ENCODE results near the gene CCNT2.

CCNT2 gene

DNA sequence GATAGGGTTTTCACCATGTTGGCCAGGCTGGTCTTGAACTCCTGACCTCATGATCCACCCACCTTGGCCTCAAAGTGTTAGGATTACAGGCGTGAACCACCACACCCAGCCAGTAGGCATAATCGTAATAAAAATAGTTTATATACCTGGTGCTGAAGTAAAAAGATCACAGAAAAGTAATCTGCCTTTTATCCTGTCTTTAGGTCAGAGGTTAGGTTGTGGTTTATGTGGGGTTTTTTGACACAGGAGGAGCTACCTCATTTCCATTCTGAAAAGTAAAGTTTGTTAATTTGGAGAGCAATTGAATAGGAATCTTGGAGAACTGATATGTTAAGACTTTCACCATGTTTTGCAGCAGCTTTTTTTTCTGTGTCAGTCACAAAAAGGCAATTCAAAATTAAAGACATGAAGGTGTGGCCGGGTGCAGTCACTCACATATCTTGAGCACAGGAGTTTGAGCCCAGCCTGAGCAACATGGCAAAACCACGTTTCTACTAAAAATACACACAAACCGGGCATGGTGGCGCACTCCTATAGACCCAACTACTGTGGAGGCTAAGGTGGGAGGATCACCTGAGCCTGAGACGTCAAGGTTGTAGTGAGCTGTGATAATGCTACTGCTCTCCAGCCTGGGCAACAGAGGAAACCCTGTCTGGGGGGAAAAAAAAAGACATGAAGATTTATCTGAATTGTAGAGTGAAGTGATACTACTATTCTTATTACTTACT is 31.5 kb downstream of the CCNT2 start:
- Histone ChIP-seq H2AFZ (ENCODE audit: low read depth, low read length) (no peak overlapping the region), H3K4me3 (ENCODE audit: insufficient read depth in 1 of 2, low read depth in 1 of 2, low read length in 2 of 2) (no peak overlapping the region), H3K36me3 (ENCODE audit: control insufficient read depth in 1 of 2, insufficient read depth in 2 of 2, low read depth in 1 of 2, low read length in 2 of 2) (peaks cover 21 to 97% of the 10 kb centered on the region in 2 experiments), H4K8ac (ENCODE audit: low read length) (no peak overlapping the region), H3K14ac (ENCODE audit: low read length in 2 of 2) (no peak overlapping the region), H3K27ac (ENCODE audit: low read length, poor library complexity, severe bottlenecking) (no peak overlapping the region), H3K9me3 (ENCODE audit: control insufficient read depth, low read length) (no peaks in the 10 kb centered on the region), H3K4me1 (ENCODE audit: control insufficient read depth, insufficient read depth, low read depth, low read length) (peaks cover 2% of the 10 kb centered on the region), H3K4me2 (ENCODE audit: low read length, poor library complexity, severe bottlenecking) (no peak overlapping the region), H2AK5ac (ENCODE audit: low read length, severe bottlenecking) (no peak overlapping the region), H3K4ac (ENCODE audit: low read depth in 1 of 2, low read length in 2 of 2) (no peak overlapping the region), H3K18ac (ENCODE audit: low read depth in 1 of 2, low read length in 2 of 2) (no peak overlapping the region), H4K91ac (ENCODE audit: low read length) (no peak overlapping the region), H3K23ac (ENCODE audit: low read length in 2 of 2) (no peak overlapping the region), H3K9ac (ENCODE audit: low read length) (no peak overlapping the region), H3K79me1 (replicated peaks; ENCODE audit: low read length, poor library complexity, severe bottlenecking) (peaks cover 15% of the 10 kb centered on the region), H2BK15ac (ENCODE audit: low read depth, poor library complexity, severe bottlenecking) (no peak overlapping the region), H2BK5ac (ENCODE audit: low read depth, low read length, poor library complexity, severe bottlenecking) (no peak overlapping the region), H3K27me3 (ENCODE audit: control insufficient read depth in 1 of 2, insufficient read depth in 1 of 2, low read length in 2 of 2) (no peaks in the 10 kb centered on the region), H2BK12ac (ENCODE audit: low read length in 2 of 2) (no peak overlapping the region), H2BK120ac (ENCODE audit: low read depth, low read length) (no peak overlapping the region)
- DNase-seq = no peak
- 95% methylated on average over 7 of the region's 7 CpGs for WGBS

DNA sequence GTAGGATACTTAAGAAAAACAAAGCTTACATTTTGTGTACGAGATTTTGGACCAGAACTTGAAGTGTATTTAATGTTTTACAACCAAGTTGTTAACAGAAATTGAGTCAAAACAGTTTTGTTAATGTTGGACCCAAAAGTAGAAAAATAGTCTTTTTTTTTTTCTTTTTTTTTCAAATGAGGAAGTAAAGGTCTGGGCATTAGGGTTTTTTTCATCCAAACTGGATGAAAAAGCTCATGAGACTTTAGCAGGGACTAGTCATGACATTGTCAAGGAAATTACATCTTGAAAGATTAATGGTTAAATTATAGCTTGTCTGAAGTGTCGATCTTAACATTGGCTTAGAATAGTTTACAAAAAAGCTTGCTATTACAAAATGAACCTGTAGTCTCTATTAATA is 32.3 kb downstream of the CCNT2 start:
- H3K79me1 ChIP-seq (replicated peaks; ENCODE audit: low read length, poor library complexity, severe bottlenecking) = peaks cover 15% of the 10 kb centered on the region
- H3K4me1 ChIP-seq (ENCODE audit: control insufficient read depth, insufficient read depth, low read depth, low read length) = peaks cover 2% of the 10 kb centered on the region
- no peak for DNase-seq
- no peak overlapping the region for H4K8ac ChIP-seq (ENCODE audit: low read length)
- peaks cover 21 to 97% of the 10 kb centered on the region in 2 experiments for H3K36me3 ChIP-seq (ENCODE audit: control insufficient read depth in 1 of 2, insufficient read depth in 2 of 2, low read depth in 1 of 2, low read length in 2 of 2)
- no peak overlapping the region for H2BK5ac ChIP-seq (ENCODE audit: low read depth, low read length, poor library complexity, severe bottlenecking)
- H2BK12ac ChIP-seq (ENCODE audit: low read length in 2 of 2) = no peak overlapping the region
- no peak overlapping the region for H3K18ac ChIP-seq (ENCODE audit: low read depth in 1 of 2, low read length in 2 of 2)
- no peak overlapping the region for H3K23ac ChIP-seq (ENCODE audit: low read length in 2 of 2)
- no peak overlapping the region for H3K27ac ChIP-seq (ENCODE audit: low read length, poor library complexity, severe bottlenecking)
- no peak overlapping the region for H3K4ac ChIP-seq (ENCODE audit: low read depth in 1 of 2, low read length in 2 of 2)
- H3K14ac ChIP-seq (ENCODE audit: low read length in 2 of 2) = no peak overlapping the region
- H3K9ac ChIP-seq (ENCODE audit: low read length) = no peak overlapping the region
- H3K4me3 ChIP-seq (ENCODE audit: insufficient read depth in 1 of 2, low read depth in 1 of 2, low read length in 2 of 2) = no peak overlapping the region
- H2AK5ac ChIP-seq (ENCODE audit: low read length, severe bottlenecking) = no peak overlapping the region
- no peaks in the 10 kb centered on the region for H3K27me3 ChIP-seq (ENCODE audit: control insufficient read depth in 1 of 2, insufficient read depth in 1 of 2, low read length in 2 of 2)
- 100% methylated on average over 1 of the region's 2 CpGs for WGBS
- H3K4me2 ChIP-seq (ENCODE audit: low read length, poor library complexity, severe bottlenecking) = no peak overlapping the region
- H2AFZ ChIP-seq (ENCODE audit: low read depth, low read length) = no peak overlapping the region
- H3K9me3 ChIP-seq (ENCODE audit: control insufficient read depth, low read length) = no peaks in the 10 kb centered on the region
- no peak overlapping the region for H2BK120ac ChIP-seq (ENCODE audit: low read depth, low read length)
- no peak overlapping the region for H2BK15ac ChIP-seq (ENCODE audit: low read depth, poor library complexity, severe bottlenecking)
- no peak overlapping the region for H4K91ac ChIP-seq (ENCODE audit: low read length)

DNA sequence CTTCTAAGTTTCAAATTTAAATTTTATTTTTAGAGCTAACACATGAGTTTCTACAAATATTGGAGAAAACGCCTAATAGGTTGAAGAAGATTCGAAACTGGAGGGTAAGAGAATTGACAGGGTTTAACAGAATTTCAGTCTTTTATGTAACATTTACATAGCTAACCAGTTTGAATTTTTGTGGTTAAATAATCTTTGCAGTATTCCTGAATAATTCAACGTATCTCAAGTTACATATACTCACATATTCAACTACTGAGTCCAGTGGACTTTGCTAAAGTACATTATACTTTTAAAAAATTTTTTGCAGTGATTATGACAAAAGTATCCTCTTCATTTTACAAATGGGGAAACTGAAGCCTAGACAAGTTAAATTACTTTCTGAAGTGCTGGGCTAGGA is 34.0 kb downstream of the CCNT2 start:
- Histone ChIP-seq H4K8ac (ENCODE audit: low read length) (no peak overlapping the region), H2BK120ac (ENCODE audit: low read depth, low read length) (no peak overlapping the region), H3K4me3 (ENCODE audit: insufficient read depth in 1 of 2, low read depth in 1 of 2, low read length in 2 of 2) (no peak overlapping the region), H2BK12ac (ENCODE audit: low read length in 2 of 2) (no peak overlapping the region), H2BK5ac (ENCODE audit: low read depth, low read length, poor library complexity, severe bottlenecking) (no peak overlapping the region), H3K14ac (ENCODE audit: low read length in 2 of 2) (no peak overlapping the region), H3K4me1 (ENCODE audit: control insufficient read depth, insufficient read depth, low read depth, low read length) (peaks cover 2% of the 10 kb centered on the region), H3K4ac (ENCODE audit: low read depth in 1 of 2, low read length in 2 of 2) (no peak overlapping the region), H4K91ac (ENCODE audit: low read length) (no peak overlapping the region), H2AK5ac (ENCODE audit: low read length, severe bottlenecking) (no peak overlapping the region), H3K18ac (ENCODE audit: low read depth in 1 of 2, low read length in 2 of 2) (no peak overlapping the region), H3K9ac (ENCODE audit: low read length) (no peak overlapping the region), H3K36me3 (ENCODE audit: control insufficient read depth in 1 of 2, insufficient read depth in 2 of 2, low read depth in 1 of 2, low read length in 2 of 2) (peaks cover 18 to 99% of the 10 kb centered on the region in 2 experiments), H3K27ac (ENCODE audit: low read length, poor library complexity, severe bottlenecking) (no peak overlapping the region), H2BK15ac (ENCODE audit: low read depth, poor library complexity, severe bottlenecking) (no peak overlapping the region), H3K79me1 (replicated peaks; ENCODE audit: low read length, poor library complexity, severe bottlenecking) (peaks cover 15% of the 10 kb centered on the region), H2AFZ (ENCODE audit: low read depth, low read length) (no peak overlapping the region), H3K4me2 (ENCODE audit: low read length, poor library complexity, severe bottlenecking) (no peak overlapping the region), H3K9me3 (ENCODE audit: control insufficient read depth, low read length) (no peaks in the 10 kb centered on the region), H3K27me3 (ENCODE audit: control insufficient read depth in 1 of 2, insufficient read depth in 1 of 2, low read length in 2 of 2) (no peaks in the 10 kb centered on the region), H3K23ac (ENCODE audit: low read length in 2 of 2) (no peak overlapping the region)
- WGBS = no CpG with 5 or more reads among the region's 3 CpGs
- no peak for DNase-seq

DNA sequence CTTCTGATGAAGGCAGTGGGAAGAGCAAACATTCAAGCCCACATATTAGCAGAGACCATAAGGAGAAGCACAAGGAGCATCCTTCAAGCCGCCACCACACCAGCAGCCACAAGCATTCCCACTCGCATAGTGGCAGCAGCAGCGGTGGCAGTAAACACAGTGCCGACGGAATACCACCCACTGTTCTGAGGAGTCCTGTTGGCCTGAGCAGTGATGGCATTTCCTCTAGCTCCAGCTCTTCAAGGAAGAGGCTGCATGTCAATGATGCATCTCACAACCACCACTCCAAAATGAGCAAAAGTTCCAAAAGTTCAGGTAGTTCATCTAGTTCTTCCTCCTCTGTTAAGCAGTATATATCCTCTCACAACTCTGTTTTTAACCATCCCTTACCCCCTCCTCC is 35.4 kb downstream of the CCNT2 start:
- peaks cover 10 to 98% of the 10 kb centered on the region in 2 experiments for H3K36me3 ChIP-seq (ENCODE audit: control insufficient read depth in 1 of 2, insufficient read depth in 2 of 2, low read depth in 1 of 2, low read length in 2 of 2)
- no peak overlapping the region for H2BK12ac ChIP-seq (ENCODE audit: low read length in 2 of 2)
- 99% methylated on average over 5 of the region's 5 CpGs for WGBS
- no peak overlapping the region for H2AFZ ChIP-seq (ENCODE audit: low read depth, low read length)
- H3K14ac ChIP-seq (ENCODE audit: low read length in 2 of 2) = no peak overlapping the region
- no peaks in the 10 kb centered on the region for H3K9me3 ChIP-seq (ENCODE audit: control insufficient read depth, low read length)
- no peak overlapping the region for H3K23ac ChIP-seq (ENCODE audit: low read length in 2 of 2)
- no peak overlapping the region for H3K4me2 ChIP-seq (ENCODE audit: low read length, poor library complexity, severe bottlenecking)
- H2AK5ac ChIP-seq (ENCODE audit: low read length, severe bottlenecking) = no peak overlapping the region
- no peak overlapping the region for H2BK120ac ChIP-seq (ENCODE audit: low read depth, low read length)
- no peak overlapping the region for H4K8ac ChIP-seq (ENCODE audit: low read length)
- no peak overlapping the region for H3K27ac ChIP-seq (ENCODE audit: low read length, poor library complexity, severe bottlenecking)
- H2BK5ac ChIP-seq (ENCODE audit: low read depth, low read length, poor library complexity, severe bottlenecking) = no peak overlapping the region
- H3K18ac ChIP-seq (ENCODE audit: low read depth in 1 of 2, low read length in 2 of 2) = no peak overlapping the region
- H3K27me3 ChIP-seq (ENCODE audit: control insufficient read depth in 1 of 2, insufficient read depth in 1 of 2, low read length in 2 of 2) = no peaks in the 10 kb centered on the region
- peaks cover 2% of the 10 kb centered on the region for H3K4me1 ChIP-seq (ENCODE audit: control insufficient read depth, insufficient read depth, low read depth, low read length)
- H3K79me1 ChIP-seq (replicated peaks; ENCODE audit: low read length, poor library complexity, severe bottlenecking) = peaks cover 10% of the 10 kb centered on the region
- H2BK15ac ChIP-seq (ENCODE audit: low read depth, poor library complexity, severe bottlenecking) = no peak overlapping the region
- no peak overlapping the region for H3K4me3 ChIP-seq (ENCODE audit: insufficient read depth in 1 of 2, low read depth in 1 of 2, low read length in 2 of 2)
- no peak overlapping the region for H4K91ac ChIP-seq (ENCODE audit: low read length)
- H3K9ac ChIP-seq (ENCODE audit: low read length) = no peak overlapping the region
- no peak overlapping the region for H3K4ac ChIP-seq (ENCODE audit: low read depth in 1 of 2, low read length in 2 of 2)
- DNase-seq = no peak
